Stimulated activated CD8-positive, alpha-beta memory T cell treated with anti-CD3 and anti-CD28 coated beads, Interleukin-7, amount 100 ng/mL, for 1 hour (primary cell): ENCODE measurements around the gene SENP6.
"Not testable (repeated sequence)": the region's sequence is repeated elsewhere in the genome, so short reads cannot be mapped to it uniquely, and the experiment has no call there.

Source experiments
- DNase-seq, 2 donors: peaks; one replicate each; pipeline ENCODE4 v3.0.0-alpha.2; 2020; ENCODE audit warnings: low read depth in 2 of 2

SENP6 gene

DNA sequence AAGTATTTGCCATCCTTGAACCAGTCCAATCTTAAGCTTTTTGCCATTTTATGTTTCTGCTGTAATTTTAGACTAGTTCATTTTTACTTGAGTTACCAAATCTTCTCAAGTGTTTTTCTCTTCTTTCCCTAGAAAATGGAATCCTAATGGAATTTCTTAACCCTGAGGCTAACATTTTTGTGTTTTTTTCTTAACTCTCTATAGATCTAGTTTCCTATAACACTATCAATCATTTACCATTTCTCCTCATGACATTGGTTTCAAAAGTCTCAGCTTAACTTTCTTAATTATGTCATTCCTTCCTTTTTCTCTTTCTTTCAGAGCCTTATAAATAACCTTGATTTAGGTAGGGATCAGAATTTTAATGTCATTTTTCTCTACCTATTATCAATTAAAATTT is 54.8 kb downstream of the SENP6 start:
- DNase-seq = no peak

DNA sequence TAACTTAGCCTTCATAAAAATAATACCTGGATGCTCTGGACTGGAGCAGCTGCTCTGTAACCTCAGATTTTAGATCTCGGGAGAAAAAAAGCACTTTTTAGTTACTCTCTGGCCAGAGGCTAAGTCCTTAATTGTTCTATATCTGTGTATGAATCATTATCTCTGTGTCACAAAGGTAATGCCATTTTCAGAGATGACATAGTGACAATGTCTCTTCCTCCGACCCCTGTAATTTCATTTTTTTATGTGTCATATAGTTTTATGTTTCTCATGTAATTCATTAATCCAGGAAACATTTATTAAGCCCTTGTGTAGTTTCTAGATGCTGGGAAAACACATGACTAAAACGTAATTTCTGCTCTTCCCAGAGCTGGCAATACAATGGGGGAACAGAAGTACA is 55.6 kb downstream of the SENP6 start:
- no peak for DNase-seq

DNA sequence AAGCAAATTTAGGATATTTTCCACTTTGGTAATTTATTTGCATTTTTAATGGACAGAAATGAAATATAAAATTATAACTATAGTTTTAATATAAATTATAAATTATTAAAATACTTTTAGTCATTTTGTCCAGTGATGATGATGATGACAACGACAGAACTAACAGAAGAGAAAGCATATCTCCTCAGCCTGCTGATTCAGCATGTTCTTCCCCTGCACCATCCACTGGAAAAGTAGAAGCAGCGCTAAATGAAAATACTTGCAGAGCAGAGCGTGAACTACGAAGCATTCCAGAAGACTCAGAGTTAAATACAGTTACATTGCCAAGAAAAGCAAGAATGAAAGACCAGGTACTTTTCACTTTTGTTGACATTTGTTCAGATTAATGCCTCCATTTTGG is 64.9 kb downstream of the SENP6 start:
- no peak for DNase-seq

DNA sequence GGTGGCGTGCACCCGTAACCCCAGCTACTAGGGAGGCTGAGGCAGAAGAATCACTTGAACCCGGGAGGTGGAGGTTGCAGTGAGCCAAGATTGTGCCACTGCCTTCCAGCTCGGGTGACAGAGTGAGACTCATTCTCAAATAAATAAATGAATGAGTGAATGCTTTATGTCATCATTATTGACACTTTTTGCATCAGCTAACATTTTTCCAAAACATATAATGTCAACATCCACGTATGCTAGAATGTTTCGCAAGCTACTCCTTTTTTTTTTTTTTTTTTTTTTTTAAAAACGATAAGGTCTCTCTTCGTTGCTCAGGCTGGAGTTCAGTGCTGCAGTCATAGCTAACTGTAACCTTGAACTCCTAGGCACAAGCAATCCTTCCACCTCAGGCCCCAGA is 72.2 kb downstream of the SENP6 start:
- DNase-seq = no peak

DNA sequence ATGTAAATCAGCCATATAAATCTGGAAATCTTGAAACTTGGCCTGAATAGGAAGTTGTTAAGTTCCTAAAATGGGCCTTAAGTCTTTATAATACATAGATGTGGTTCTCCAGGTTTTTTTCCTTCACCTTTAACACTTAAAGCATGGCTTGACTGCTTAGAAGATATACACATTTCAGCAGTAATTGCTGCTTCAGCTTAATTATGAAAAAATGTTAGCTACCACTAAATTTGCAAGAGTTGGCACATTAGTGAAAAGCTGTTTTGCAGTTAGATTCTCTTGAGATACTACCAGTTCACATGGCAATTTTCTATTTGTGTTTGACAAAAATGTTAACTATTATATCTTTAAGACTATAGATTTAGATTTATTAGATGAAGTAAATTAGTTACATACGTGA is 74.7 kb downstream of the SENP6 start:
- DNase-seq = no peak

DNA sequence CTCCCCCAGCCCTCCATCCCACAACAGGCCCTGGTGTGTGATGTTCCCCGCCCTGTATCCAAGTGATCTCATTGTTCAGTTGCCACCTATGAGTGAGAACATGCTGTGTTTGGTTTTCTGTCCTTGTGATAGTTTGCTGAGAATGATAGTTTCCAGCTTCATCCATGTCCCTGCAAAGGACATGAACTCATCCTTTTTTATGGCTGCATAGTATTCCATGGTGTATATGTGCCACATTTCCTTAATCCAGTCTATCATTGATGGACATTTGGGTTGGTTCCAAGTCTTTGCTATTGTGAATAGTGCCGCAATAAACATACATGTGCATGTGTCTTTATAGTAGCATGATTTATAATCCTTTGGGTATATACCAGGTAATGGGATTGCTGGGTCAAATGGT is 80.9 kb downstream of the SENP6 start:
- not testable (repeated sequence) for DNase-seq

DNA sequence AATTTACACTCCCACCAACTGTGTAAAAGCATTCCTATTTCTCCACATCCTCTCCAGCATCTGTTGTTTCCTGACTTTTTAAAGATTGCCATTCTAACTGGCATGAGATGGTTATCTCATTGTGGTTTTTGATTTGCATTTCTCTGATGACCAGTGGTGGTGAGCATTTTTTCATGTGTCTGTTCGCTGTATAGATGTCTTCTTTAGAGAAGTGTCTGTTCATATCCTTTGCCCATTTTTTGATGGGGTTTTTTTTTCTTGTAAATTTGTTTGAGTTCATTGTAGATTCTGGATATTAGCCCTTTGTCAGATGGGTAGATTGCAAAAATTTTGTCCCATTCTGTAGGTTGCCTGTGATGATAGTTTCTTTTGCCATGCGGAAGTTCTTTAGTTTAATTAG is 81.3 kb downstream of the SENP6 start:
- not testable (repeated sequence) for DNase-seq

DNA sequence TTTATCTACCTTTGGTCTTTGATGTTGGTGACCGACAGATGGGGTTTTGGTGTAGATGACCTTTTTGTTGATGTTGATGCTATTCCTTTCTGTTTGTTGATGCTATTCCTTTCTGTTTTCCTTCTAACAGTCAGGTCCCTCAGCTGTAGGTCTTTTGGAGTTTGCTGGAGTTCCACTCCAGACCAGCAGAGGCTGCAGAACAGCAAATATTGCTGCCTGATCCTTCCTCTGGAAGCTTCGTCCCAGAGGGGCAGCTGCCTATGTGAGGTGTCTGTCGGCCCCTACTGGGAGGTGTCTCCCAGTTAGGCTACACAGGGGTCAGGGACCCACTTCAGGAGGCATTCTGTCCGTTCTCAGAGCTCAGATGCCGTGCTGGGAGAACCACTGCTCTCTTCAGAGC is 85.9 kb downstream of the SENP6 start:
- DNase-seq = not testable (repeated sequence)

DNA sequence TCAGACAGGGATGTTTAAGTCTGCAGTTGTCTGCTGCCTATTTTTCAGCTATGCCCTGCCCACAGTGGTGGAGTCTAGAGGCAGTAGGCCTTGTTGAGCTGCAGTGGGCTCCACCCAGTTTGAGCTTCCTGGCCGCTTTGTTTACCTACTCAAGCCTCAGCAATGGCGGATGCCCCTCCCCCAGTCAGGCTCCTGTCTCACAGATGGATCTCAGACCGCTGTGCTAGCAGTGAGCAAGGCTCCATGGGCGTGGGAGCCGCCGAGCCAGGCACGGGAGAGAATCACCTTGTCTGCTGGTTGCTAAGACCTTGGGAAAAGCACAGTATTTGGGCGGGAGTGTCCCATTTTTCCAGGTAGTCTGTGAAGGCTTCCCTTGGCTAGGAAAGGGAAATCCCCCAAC is 86.3 kb downstream of the SENP6 start:
- not testable (repeated sequence) for DNase-seq

DNA sequence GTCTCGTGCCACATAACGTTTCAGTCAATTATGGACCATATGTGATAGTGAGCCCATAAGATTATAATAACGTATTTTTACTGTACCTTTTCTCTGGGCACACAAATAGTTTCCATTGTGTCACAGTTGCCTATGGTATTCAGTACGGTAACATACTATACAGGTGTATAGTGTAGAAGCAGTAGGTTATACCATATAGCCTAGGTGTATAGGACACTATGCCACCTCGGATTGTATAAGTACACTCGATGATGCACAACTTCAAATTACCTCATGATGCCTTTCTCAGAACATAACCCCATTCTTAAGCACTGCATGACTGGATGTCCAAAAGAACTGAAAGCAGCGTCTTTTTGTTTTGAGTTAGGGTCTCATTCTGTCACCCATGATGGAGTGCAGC is 87.9 kb downstream of the SENP6 start:
- DNase-seq = no peak

DNA sequence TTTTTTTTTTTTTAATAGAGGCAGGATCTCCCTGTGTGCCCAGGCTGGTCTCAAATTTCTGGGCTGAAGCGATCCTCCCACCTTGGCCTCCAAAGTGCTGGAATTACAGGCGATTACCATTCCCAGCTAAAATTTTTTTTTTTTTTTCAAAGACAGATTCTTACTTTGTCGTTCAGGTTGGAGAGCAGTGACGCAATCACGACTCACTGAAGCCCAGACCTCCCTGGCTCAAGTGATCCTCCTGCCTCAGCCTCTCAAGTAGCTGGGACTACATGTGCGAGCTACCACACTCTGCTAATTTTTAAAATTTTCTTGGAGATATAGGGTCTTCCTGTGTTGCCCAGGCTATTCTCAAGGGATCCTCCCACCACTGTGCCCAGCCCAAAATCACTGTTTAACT is 89.3 kb downstream of the SENP6 start:
- no peak for DNase-seq

DNA sequence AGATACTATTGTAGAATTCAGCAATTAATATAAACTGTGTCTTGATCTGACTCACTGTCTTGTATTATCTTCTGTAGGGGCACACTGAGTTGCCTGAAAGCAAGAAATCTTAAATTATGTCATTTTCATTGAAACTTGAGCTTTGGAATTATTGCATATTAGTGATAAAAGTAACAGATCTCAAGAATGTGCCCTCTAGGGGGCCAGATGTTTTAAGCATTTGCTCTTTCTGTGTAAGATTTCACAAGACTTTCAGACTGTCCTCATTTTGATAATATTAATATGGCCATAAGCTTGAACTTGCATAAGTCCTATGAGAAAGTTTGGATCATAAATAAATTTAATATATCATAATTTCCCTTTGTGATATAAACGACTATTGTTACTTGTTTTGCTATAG is 91.9 kb downstream of the SENP6 start:
- DNase-seq = no peak

DNA sequence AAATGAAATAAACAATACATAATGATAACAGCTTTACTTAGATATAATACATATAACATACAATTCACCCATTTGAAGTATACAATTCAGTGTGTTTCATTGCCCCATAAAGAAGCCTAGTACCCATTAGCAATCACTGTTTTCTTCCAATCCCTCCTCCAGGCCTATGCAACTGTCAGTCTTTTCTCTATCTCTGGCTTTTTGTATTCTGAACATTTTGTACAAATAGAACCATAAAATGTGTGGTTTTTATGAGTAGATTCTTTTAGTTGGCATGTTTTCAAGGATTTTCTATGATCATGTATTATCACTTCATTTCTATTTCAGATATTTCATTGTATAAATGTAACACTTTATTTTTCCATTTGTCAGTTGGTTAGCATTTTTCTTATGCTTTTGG is 92.7 kb downstream of the SENP6 start:
- DNase-seq = no peak

DNA sequence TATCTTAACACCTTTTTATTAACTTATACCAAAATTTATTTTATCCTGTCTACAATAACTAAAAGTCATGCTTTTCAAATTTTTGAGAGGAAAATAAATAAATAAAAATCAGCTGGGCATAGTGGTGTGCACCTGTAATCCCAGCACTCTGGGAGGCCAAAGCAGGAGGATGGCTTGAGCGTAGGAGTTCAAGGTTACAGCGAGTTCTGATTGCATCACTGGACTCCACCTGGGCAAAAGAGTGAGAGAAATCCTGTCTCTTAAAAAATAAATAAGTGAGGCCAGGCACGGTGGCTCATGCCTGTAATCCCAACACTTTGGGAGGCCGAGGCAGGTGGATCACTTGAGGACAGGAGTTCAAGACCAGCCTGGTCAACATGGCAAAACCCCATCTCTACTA is 106.7 kb downstream of the SENP6 start:
- not testable (repeated sequence) for DNase-seq

DNA sequence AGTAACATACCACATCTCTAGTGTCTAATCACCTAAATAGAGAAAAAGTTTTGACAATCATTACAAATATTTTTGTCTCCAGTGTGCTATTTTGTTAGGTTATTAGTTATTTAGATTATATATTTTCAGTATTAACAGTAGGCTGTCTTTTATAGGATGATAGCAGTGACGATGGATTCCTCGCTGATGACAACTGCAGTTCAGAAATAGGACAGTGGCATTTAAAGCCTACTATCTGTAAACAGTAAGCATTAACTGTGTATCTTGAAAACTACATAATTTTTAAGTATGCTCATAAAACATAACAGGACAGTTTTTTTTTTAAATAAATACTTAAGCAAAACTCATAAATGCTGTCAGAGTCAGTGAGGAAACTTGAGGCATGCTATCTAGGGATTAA is 109.5 kb downstream of the SENP6 start:
- DNase-seq = no peak

DNA sequence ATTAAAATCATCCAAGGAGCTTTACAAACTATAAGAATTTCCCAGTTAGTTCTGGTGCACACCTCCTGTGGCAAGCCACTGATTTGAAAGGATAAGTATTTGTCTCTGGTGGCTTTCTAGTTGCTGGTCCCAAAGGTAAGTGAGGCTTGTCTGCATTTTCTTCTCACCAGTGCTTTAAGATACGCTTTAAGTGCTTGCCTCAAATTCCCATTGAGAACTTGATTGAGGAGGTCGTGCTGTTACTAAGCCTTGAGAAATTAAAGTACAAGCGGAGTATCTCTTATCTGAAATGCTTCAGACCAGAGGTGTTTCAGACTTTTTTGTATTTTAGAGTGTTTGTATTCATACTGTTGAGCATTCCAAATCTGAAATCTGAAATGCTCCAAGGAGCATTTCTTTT is 117.5 kb downstream of the SENP6 start:
- DNase-seq = no peak

DNA sequence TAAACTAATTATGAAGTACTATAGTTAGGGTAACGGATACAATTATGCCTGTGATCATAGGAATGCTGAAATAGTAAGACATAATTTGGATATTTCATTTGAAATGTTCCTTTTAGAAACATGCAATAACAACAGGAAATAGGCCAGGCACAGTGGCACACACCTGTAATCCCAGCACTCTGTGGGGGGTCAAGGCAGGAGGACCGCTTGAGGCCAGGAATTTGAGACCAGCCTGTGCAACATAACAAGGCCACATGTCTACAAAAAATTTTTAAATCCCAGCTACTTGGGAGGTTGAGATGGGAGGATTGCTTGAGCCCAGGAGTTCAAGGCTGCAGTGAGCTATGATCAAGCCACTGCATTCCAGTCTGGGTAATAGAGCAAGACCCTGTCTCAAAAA is 121.7 kb downstream of the SENP6 start:
- DNase-seq = no peak

DNA sequence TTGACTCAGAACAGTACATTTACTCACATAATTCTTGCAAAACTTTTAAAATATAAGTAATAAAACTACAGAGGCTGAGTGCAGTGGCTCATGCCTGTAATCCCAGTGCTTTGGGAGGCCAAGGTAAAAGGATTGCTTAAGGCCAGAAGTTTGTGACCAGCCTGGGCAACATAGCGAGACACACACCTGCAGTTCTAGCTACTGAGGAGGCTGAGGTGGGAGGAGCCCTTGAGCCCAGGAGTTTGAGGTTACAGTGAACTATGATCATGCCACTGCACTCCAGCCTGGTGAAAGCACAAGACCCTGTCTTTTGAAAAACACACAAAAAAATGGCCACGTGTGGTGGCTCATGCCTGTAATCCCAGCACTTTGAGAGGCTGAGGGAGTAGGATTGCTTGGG is 125.5 kb downstream of the SENP6 start:
- no peak for DNase-seq

DNA sequence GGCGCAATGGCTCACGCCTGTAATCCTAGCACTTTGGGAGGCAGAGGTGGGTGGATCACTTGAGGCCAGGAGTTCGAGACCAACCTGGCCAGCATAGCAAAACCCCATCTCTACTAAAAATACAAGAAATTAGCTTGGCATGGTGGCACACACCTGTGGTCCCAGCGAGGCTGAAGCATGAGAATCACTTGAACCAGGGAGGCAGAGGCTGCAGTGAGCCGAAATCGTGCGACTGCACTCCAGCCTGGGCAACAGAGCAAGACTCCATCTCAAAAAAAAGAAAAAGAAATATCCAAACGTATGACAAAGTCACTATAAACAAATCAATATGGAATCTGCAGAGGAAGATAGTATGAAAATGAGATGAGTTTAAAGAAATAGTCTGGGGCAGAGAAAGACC is 129.3 kb downstream of the SENP6 start:
- not testable (repeated sequence) for DNase-seq

DNA sequence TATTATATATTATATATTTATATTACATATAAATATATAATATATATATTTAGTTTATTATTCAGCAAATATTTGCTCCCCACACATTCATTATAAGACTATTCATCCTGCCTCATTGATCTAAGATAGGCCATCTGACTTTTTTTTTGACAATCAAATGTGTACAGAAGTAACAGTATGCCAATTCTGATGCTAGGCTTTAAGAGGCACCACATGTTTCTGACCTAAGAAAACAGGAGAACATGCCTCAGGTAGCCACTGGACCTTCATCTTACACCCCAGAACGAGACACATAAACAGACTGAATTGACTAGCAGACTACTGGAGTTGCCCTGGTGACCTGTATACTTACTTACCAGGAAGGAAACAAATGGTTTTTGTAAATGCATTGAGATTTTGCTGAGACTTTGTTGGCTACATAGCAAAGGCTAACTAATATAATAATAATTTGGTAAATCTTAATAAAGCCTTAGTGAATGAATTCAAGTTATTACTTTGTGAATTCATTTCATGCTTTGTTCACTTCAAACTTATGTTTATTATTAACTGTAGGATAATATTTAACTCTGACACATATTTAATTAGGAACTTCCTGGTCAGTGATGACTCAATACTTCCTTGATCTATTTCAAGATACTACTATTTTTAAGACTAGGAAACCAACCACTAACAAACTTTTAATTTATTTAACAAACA is 134.0 kb downstream of the SENP6 start:
- no peak for DNase-seq

DNA sequence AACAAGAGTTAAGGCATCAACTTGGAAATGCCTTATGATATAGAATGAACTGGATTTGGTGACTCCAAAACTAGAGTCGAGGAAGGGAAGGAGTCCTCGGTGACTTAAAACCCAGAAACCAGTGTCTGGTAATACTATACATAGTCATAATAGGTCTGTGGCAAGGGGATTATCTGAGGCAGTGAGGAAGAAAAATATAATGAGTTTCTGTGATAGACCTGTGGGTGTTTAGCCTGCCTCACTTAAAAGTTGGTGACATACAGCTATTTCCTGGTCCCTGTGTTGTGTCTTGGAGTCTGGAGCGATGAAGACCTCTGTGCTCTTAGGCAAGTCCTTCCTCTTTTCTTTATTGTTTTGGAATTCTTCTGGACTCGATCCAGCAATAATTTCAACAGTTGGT is 142.3 kb downstream of the SENP6 start:
- DNase-seq = no peak

DNA sequence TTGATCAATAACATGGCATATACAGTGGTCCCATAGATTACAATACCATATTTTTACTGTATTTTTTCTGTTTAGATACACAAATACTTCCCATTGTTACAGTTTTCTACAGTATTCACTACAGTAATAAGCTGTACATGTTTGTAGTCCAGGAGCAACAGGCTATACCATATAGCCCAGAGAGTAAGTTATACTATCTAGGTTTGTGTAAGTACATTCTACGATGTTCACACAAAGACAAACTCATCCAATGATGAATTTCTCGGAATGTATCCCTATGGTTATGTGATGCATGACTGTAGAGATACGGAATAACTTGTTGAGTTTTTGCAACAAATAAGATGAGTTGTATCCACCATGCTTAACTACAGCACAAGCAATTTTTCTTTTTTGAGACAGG is 143.7 kb downstream of the SENP6 start:
- no peak for DNase-seq

DNA sequence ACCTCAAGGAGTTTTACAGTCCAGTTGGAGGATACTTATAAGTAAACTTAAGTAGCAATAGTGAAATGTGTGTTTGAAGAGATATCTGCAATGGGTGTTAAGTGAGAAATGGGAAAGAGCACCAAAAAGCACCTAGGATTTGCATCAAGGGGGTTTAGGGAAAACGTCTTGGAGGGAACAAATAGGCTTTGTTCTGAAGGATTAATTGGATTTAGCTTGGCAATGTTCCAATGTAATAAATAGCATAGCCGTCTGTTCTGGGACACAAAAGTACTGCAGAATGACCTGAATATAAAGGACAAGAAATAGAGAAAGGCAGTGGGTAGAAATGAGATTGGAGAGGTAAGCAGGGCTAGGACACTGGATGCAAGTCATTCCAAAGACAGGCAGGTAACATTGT is 144.5 kb downstream of the SENP6 start:
- no peak for DNase-seq
